ENCODE data around the gene SGO1. TPM values are rescaled to one million over a fixed set of nuclear protein-coding genes. Genes with fewer than 3 reads are reported as not detected.

SGO1 gene
- polyA plus RNA-seq, 1 donor (not counting 4 experiments of a cell fraction or from before 2014, with no cell fraction given): 3.4 TPM

DNA sequence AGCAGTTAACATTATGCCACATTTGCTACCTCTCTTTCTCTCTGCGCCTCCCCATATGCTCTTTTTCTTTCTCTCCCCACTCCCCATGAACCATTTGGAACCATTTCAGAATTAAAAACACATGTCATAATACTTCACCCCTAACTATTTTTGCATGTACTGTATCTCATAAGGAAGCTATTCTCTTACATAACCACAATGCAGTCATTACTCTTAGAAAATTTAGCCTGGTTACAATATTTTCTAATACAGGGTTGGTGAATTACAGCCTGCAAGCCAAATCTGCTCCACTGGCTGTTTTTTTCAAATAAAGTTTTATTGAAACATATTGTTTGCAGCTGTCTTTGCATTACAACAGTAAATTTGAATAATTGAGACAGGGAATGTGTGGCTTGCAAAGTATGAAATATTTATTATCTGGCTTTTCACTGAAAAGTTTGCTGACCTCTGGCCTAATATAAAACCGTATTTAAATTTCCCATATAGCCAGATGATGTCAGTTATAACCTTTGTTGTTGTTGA lies 62.8 kb downstream of the SGO1 start:
- Histone ChIP-seq H3K4me2 (ENCODE audit: control insufficient read depth, extremely low read depth, insufficient read depth, low read depth, low read length) (no peak overlapping the region), H3K27me3 (ENCODE audit: control insufficient read depth, extremely low read depth, insufficient read depth, low read length) (no peaks in the 10 kb centered on the region), H3K9me1 (ENCODE audit: control insufficient read depth, extremely low read depth, insufficient read depth, low read length) (no peaks in the 10 kb centered on the region), H3K4me1 (ENCODE audit: control insufficient read depth, extremely low read depth, insufficient read depth, low read length) (no peaks in the 10 kb centered on the region), H2AFZ (ENCODE audit: control insufficient read depth, low read length) (no peak overlapping the region), H4K20me1 (ENCODE audit: control insufficient read depth, extremely low read depth, insufficient read depth, low read length) (no peaks in the 10 kb centered on the region), H3K9ac (ENCODE audit: control insufficient read depth, extremely low read depth, insufficient read depth, low read length) (no peak overlapping the region), H3K79me2 (ENCODE audit: control insufficient read depth, insufficient read depth, low read length) (no peaks in the 10 kb centered on the region), H3K9me3 (ENCODE audit: control insufficient read depth, low read depth, low read length) (no peaks in the 10 kb centered on the region), H3K36me3 (ENCODE audit: control insufficient read depth in 2 of 2, extremely low read depth in 1 of 2, insufficient read depth in 2 of 2, low read length in 2 of 2) (no peaks in the 10 kb centered on the region), H3K27ac (ENCODE audit: control insufficient read depth, insufficient read depth, low read length) (no peak overlapping the region), H3K4me3 (ENCODE audit: control insufficient read depth in 2 of 3, extremely low read depth in 1 of 3, insufficient read depth in 2 of 3, low read depth in 1 of 3, low read length in 3 of 3) (no peak overlapping the region)
- FAIRE-seq (no peak), DNase-seq (ENCODE audit: low read depth, low spot score) (no peak)
- no peak for TF ChIP-seq EZH2 (IDR thresholded peaks at IDR 0.05; ENCODE audit: low read length)
- TF ChIP-seq, protein P1, sequence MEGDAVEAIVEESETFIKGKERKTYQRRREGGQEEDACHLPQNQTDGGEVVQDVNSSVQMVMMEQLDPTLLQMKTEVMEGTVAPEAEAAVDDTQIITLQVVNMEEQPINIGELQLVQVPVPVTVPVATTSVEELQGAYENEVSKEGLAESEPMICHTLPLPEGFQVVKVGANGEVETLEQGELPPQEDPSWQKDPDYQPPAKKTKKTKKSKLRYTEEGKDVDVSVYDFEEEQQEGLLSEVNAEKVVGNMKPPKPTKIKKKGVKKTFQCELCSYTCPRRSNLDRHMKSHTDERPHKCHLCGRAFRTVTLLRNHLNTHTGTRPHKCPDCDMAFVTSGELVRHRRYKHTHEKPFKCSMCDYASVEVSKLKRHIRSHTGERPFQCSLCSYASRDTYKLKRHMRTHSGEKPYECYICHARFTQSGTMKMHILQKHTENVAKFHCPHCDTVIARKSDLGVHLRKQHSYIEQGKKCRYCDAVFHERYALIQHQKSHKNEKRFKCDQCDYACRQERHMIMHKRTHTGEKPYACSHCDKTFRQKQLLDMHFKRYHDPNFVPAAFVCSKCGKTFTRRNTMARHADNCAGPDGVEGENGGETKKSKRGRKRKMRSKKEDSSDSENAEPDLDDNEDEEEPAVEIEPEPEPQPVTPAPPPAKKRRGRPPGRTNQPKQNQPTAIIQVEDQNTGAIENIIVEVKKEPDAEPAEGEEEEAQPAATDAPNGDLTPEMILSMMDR (optimal IDR thresholded peaks at IDR 0.05 in 1 of 3, IDR thresholded peaks at IDR 0.05 in 1 of 3, conservative IDR thresholded peaks at IDR 0.05 in 1 of 3; ENCODE audit: extremely low read depth in 1 of 3, insufficient read depth in 2 of 3, low read length in 3 of 3): no peak
- dilution Hi-C loops (cut with MboI; ENCODE audit: extremely low pct_ligation_motif_present, low sequenced_read_pairs): no loop called here

- Histone ChIP-seq H3K36me3 (ENCODE audit: control insufficient read depth in 2 of 2, extremely low read depth in 1 of 2, insufficient read depth in 2 of 2, low read length in 2 of 2) (no peaks in the 10 kb centered on the region), H3K4me2 (ENCODE audit: control insufficient read depth, extremely low read depth, insufficient read depth, low read depth, low read length) (no peak overlapping the region), H3K9me1 (ENCODE audit: control insufficient read depth, extremely low read depth, insufficient read depth, low read length) (no peaks in the 10 kb centered on the region), H3K4me3 (ENCODE audit: control insufficient read depth in 2 of 3, extremely low read depth in 1 of 3, insufficient read depth in 2 of 3, low read depth in 1 of 3, low read length in 3 of 3) (no peak overlapping the region), H4K20me1 (ENCODE audit: control insufficient read depth, extremely low read depth, insufficient read depth, low read length) (no peaks in the 10 kb centered on the region), H3K79me2 (ENCODE audit: control insufficient read depth, insufficient read depth, low read length) (no peaks in the 10 kb centered on the region), H3K27me3 (ENCODE audit: control insufficient read depth, extremely low read depth, insufficient read depth, low read length) (no peaks in the 10 kb centered on the region), H3K27ac (ENCODE audit: control insufficient read depth, insufficient read depth, low read length) (no peak overlapping the region), H3K4me1 (ENCODE audit: control insufficient read depth, extremely low read depth, insufficient read depth, low read length) (no peaks in the 10 kb centered on the region), H2AFZ (ENCODE audit: control insufficient read depth, low read length) (no peak overlapping the region), H3K9me3 (ENCODE audit: control insufficient read depth, low read depth, low read length) (no peaks in the 10 kb centered on the region), H3K9ac (ENCODE audit: control insufficient read depth, extremely low read depth, insufficient read depth, low read length) (no peak overlapping the region)
- dilution Hi-C loops (cut with MboI; ENCODE audit: extremely low pct_ligation_motif_present, low sequenced_read_pairs): no loop called here
- TF ChIP-seq EZH2 (IDR thresholded peaks at IDR 0.05; ENCODE audit: low read length): no peak
- TF ChIP-seq, protein P1 (optimal IDR thresholded peaks at IDR 0.05 in 1 of 3, IDR thresholded peaks at IDR 0.05 in 1 of 3, conservative IDR thresholded peaks at IDR 0.05 in 1 of 3; ENCODE audit: extremely low read depth in 1 of 3, insufficient read depth in 2 of 3, low read length in 3 of 3): no peak
- DNase-seq (ENCODE audit: low read depth, low spot score): no peak
- FAIRE-seq: no peak
These were observed 64.9 kb downstream of the SGO1 start for GRCh38 chr3:20121088-20121487.

Small RNAs within 50 kb of the gene (small RNA-seq; reads per million reads assigned to genes)
- 0 reads per million in 3 experiments for gene MIR3135A (ENCODE audit: insufficient read length in 3 of 3, low read depth in 3 of 3, low replicate concordance in 1 of 3)

Other genes with a start within 250 kb of the SGO1 start
- 34.8 to 60.5 TPM (median 41.2 TPM) in 3 replicates for gene RAB5A, start 239.1 kb downstream of the SGO1 start, polyA plus RNA-seq
- not detected in 3 replicates for gene PP2D1, start 173.9 kb downstream of the SGO1 start, polyA plus RNA-seq
- 3.3 to 4.6 TPM (median 3.7 TPM) in 3 replicates for gene KAT2B, start 145.8 kb downstream of the SGO1 start, polyA plus RNA-seq

Data from keratinocyte (primary cell).